ENCODE results near the gene FBXL12. TPM values are rescaled to one million over a fixed set of nuclear protein-coding genes. Genes with fewer than 3 reads are reported as not detected.

Gene FBXL12
- total and polyA plus RNA-seq, 2 of the 4 experiments (the other 2 are of a cell fraction): 8.1 to 42.6 TPM

DNA sequence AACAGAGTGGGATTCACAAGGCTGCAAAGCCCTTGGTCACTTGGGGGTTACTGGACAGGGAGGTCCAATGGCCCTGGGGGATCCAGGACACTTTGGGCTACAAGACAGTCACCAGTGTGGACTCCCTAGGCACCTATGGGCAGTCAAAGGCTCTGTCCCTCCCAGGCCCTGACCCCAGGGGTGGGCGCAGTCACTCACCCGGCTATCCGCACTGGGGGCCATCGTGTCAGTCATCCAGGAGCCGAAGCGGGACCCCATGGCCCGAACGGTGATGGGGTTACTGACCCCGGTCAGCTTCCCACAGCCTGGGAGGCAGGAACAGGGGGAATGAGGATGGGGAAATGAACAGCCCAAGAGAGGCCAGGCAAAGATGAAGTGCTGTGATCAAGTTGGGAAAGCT is 37.7 kb upstream of the FBXL12 start:
- Histone ChIP-seq H3K4me2 (ENCODE audit: low read depth, low read length) (no peak overlapping the region), H4K5ac (ENCODE audit: low read depth, low read length) (no peak overlapping the region), H2BK120ac (ENCODE audit: low read depth, low read length) (no peak overlapping the region), H3K9ac (ENCODE audit: low read depth, low read length) (no peak overlapping the region), H3K36me3 (ENCODE audit: control insufficient read depth, insufficient read depth, low read length) (peaks cover 5% of the 10 kb centered on the region; the same call in 1 of the 2 replicates), H2AFZ (replicated peaks; ENCODE audit: low read length, poor library complexity) (no peak overlapping the region), H2BK15ac (ENCODE audit: low read depth, low read length) (no peak overlapping the region), H4K8ac (ENCODE audit: low read depth in 2 of 2, low read length in 2 of 2) (no peak overlapping the region), H3K27me3 (ENCODE audit: control insufficient read depth, insufficient read depth, low read length) (no peaks in the 10 kb centered on the region), H3K27ac (ENCODE audit: insufficient read depth, low read length) (no peak overlapping the region), H3K4me1 (ENCODE audit: control insufficient read depth, insufficient read depth, low read length) (no peaks in the 10 kb centered on the region), H3K56ac (ENCODE audit: extremely low read depth, insufficient read depth, low read length) (no peak overlapping the region), H3K9me3 (ENCODE audit: control insufficient read depth, insufficient read depth, low read length) (no peaks in the 10 kb centered on the region), H3K4ac (ENCODE audit: low read depth, low read length) (no peak overlapping the region), H3K4me3 (ENCODE audit: insufficient read depth, low read depth, low read length) (no peak overlapping the region), H4K91ac (ENCODE audit: insufficient read depth, low read depth, low read length) (no peak overlapping the region), H2BK5ac (ENCODE audit: low read depth, low read length, poor library complexity, severe bottlenecking) (no peak overlapping the region), H3K9me1 (ENCODE audit: insufficient read depth, low read length) (0 out of 2 replicates have a peak, but pooled peaks cover 3% of the 10 kb centered on the region), H2AK9ac (replicated peaks; ENCODE audit: low read depth, low read length, poor library complexity) (no peak overlapping the region), H4K20me1 (ENCODE audit: insufficient read depth, low read length) (no peaks in the 10 kb centered on the region), H3K79me1 (ENCODE audit: low read depth in 1 of 2, low read length in 2 of 2) (peaks cover 6 to 8% of the 10 kb centered on the region in 2 experiments; a peak in 3 of 4 replicates), H2BK20ac (ENCODE audit: low read depth, low read length) (no peak overlapping the region), H3K14ac (replicated peaks; ENCODE audit: low read depth, low read length) (no peak overlapping the region), H3K23ac (ENCODE audit: low read depth, low read length) (no peak overlapping the region), H2AK5ac (ENCODE audit: low read depth, low read length) (no peak overlapping the region), H3K18ac (ENCODE audit: low read depth, low read length) (no peak overlapping the region)
- intact Hi-C loops (cut with micrococcal nuclease): no loop called here
- DNase-seq: no peak
- dilution Hi-C loops (cut with HindIII; ENCODE audit: low sequenced_read_pairs, unreplicated experiment): no loop called here
- in situ Hi-C loops (cut with MboI; ENCODE audit: low sequenced_read_pairs): no loop called here
- BruUV-seq (replicated peaks): no TSS peak
- ChIA-PET CTCF (no interaction called here), POLR2A (ENCODE audit: unreplicated experiment) (no interaction called here)
- TF ChIP-seq FOS (IDR thresholded peaks at IDR 0.05; ENCODE audit: low read depth, low read length) (no peak), RFX5 (IDR thresholded peaks at IDR 0.05; ENCODE audit: low read depth, low read length) (no peak), MAFK (IDR thresholded peaks at IDR 0.05; ENCODE audit: low read depth, low read length) (no peak), POLR2A (IDR thresholded peaks at IDR 0.05; ENCODE audit: low read depth, low read length) (no peak), ELK1 (IDR thresholded peaks at IDR 0.05; ENCODE audit: borderline replicate concordance, low read depth, low read length) (no peak), SMC3 (IDR thresholded peaks at IDR 0.05; ENCODE audit: low read depth, low read length) (no peak), CEBPB (IDR thresholded peaks at IDR 0.05; ENCODE audit: low read depth, low read length) (no peak), CHD1 (IDR thresholded peaks at IDR 0.05; ENCODE audit: low read depth, low read length) (no peak), BHLHE40 (IDR thresholded peaks at IDR 0.05; ENCODE audit: low read depth, low read length) (no peak), RAD21 (IDR thresholded peaks at IDR 0.05; ENCODE audit: low read length) (no peak), CTCF (conservative IDR thresholded peaks at IDR 0.05; ENCODE audit: low read depth, low read length) (no peak), MXI1 (IDR thresholded peaks at IDR 0.05; ENCODE audit: borderline replicate concordance, low read depth, low read length) (no peak), NFE2L2 (IDR thresholded peaks at IDR 0.05; ENCODE audit: low read depth, low read length) (no peak), MAZ (IDR thresholded peaks at IDR 0.05; ENCODE audit: borderline replicate concordance, low read depth, low read length) (no peak), RCOR1 (IDR thresholded peaks at IDR 0.05; ENCODE audit: insufficient replicate concordance, low read length) (no peak)
- TF ChIP-seq, protein P1, sequence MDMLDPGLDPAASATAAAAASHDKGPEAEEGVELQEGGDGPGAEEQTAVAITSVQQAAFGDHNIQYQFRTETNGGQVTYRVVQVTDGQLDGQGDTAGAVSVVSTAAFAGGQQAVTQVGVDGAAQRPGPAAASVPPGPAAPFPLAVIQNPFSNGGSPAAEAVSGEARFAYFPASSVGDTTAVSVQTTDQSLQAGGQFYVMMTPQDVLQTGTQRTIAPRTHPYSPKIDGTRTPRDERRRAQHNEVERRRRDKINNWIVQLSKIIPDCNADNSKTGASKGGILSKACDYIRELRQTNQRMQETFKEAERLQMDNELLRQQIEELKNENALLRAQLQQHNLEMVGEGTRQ (IDR thresholded peaks at IDR 0.05; ENCODE audit: low read depth, low read length): no peak
- 96% methylated on average over 8 of the region's 9 CpGs; no CpG with 5 or more reads in 1 of the 2 experiments for WGBS, 2 experiments (ENCODE audit: extremely low coverage in 2 of 2, insufficient read length in 1 of 2)
- ATAC-seq (ENCODE audit: low read depth): no peak
